PFSK-1 (cell line): Measurements from ENCODE around the gene STK25.

Experiments
- FOXP2 ChIP-seq: optimal IDR thresholded peaks from 2 replicates; pipeline ENCODE3; 2011; ENCODE audit warnings: borderline replicate concordance, control low read depth, inconsistent platforms; ENCODE audit not compliant: insufficient read depth; ENCODE audit errors: extremely low read length, extremely low read depth
- POLR2AphosphoS5 ChIP-seq: IDR thresholded peaks from 2 replicates; pipeline ENCODE4 v1.6.1; 2012; ENCODE audit warnings: low read depth, mild to moderate bottlenecking, control low read depth, low read length, moderate library complexity
- REST ChIP-seq, 2 experiments: IDR thresholded peaks; 2 replicates each; pipeline versions ENCODE4 v1.6.1 to v1.8.0; 2011 to 2012; ENCODE audit warnings: low read depth in 2 of 2, low read length in 2 of 2, control low read depth in 1 of 2, inconsistent platforms in 1 of 2, mild to moderate bottlenecking in 1 of 2, moderate library complexity in 1 of 2; ENCODE audit not compliant: insufficient read depth in 1 of 2
- SIN3A ChIP-seq: IDR thresholded peaks from 2 replicates; pipeline ENCODE4 v1.6.1; 2012; ENCODE audit warnings: mild to moderate bottlenecking, low read length, moderate library complexity, borderline replicate concordance; ENCODE audit not compliant: insufficient read depth
- TAF1 ChIP-seq: IDR thresholded peaks from 2 replicates; pipeline ENCODE4 v1.6.1; 2012; ENCODE audit warnings: low read length, control low read depth, borderline replicate concordance; ENCODE audit not compliant: insufficient read depth

Gene STK25

GRCh38 chr2:241467777-241468475 lies 40.5 kb downstream of the STK25 start:
- TF ChIP-seq SIN3A (no peak), POLR2AphosphoS5 (no peak), REST (IDR thresholded peaks at IDR 0.05; ENCODE audit: insufficient read depth in 1 of 2, low read depth in 2 of 2, low read length in 2 of 2) (no peak), TAF1 (no peak), FOXP2 (no peak)

- TF ChIP-seq REST (IDR thresholded peaks at IDR 0.05; ENCODE audit: insufficient read depth in 1 of 2, low read depth in 2 of 2, low read length in 2 of 2): no peak
- TF ChIP-seq FOXP2: no peak
- TF ChIP-seq TAF1: no peak
- no peak for TF ChIP-seq POLR2AphosphoS5
- no peak for TF ChIP-seq SIN3A
Measured at GRCh38 chr2:241466230-241466629, 42.2 kb downstream of the STK25 start.

- TF ChIP-seq SIN3A (no peak), REST (IDR thresholded peaks at IDR 0.05; ENCODE audit: insufficient read depth in 1 of 2, low read depth in 2 of 2, low read length in 2 of 2) (no peak), TAF1 (no peak), POLR2AphosphoS5 (no peak), FOXP2 (no peak)
Measured at GRCh38 chr2:241465543-241465942, 42.8 kb downstream of the STK25 start.

- TF ChIP-seq TAF1 (no peak), REST (IDR thresholded peaks at IDR 0.05; ENCODE audit: insufficient read depth in 1 of 2, low read depth in 2 of 2, low read length in 2 of 2) (no peak), POLR2AphosphoS5 (no peak), SIN3A (no peak), FOXP2 (no peak)
Measured at GRCh38 chr2:241463276-241464135, 44.9 kb downstream of the STK25 start.
